ENCODE results near the gene PLXNA4. TPM values are rescaled to one million over a fixed set of nuclear protein-coding genes. Genes with fewer than 3 reads are reported as not detected.

Gene PLXNA4
- total RNA-seq, 2 donors from 2014 or later = 0.41 to 2.8 TPM

GRCh38 chr7:132226046-132226956, 350.0 kb downstream of the PLXNA4 start:
- peak overlapping the region; percentile 71 to 74 for H3K27ac ChIP-seq
- peaks cover 7% of the 10 kb centered on the region for H3K4me1 ChIP-seq (replicated peaks)
- H3K9me3 ChIP-seq = no peaks in the 10 kb centered on the region
- no peak for DNase-seq (ENCODE audit: low spot score)
- intact Hi-C loops (cut with DNase I) = no loop called here
- H3K27me3 ChIP-seq (replicated peaks; ENCODE audit: insufficient read depth) = no peaks in the 10 kb centered on the region
- no peak overlapping the region for H3K4me3 ChIP-seq
- H3K36me3 ChIP-seq = no peaks in the 10 kb centered on the region
- WGBS = 81% methylated on average over 11 of the region's 11 CpGs
- TF ChIP-seq POLR2A (IDR thresholded peaks at IDR 0.05) = no peak
- no peak for TF ChIP-seq CTCF (IDR thresholded peaks at IDR 0.05)
- no peak for TF ChIP-seq POLR2AphosphoS5 (IDR thresholded peaks at IDR 0.05)

GRCh38 chr7:132225216-132226030, 350.8 kb downstream of the PLXNA4 start:
- intact Hi-C loops (cut with DNase I) = no loop called here
- 51% methylated on average over 8 of the region's 8 CpGs for WGBS
- H3K27ac ChIP-seq = peak overlapping the region; percentile 71 to 74
- no peaks in the 10 kb centered on the region for H3K36me3 ChIP-seq
- H3K27me3 ChIP-seq (replicated peaks; ENCODE audit: insufficient read depth) = no peaks in the 10 kb centered on the region
- H3K4me3 ChIP-seq = no peak overlapping the region
- TF ChIP-seq POLR2A (IDR thresholded peaks at IDR 0.05) = no peak
- peak in 1 of 4 experiments; percentile 45 for TF ChIP-seq CTCF (IDR thresholded peaks at IDR 0.05)
- peak; percentile 89 for TF ChIP-seq POLR2AphosphoS5 (IDR thresholded peaks at IDR 0.05)
- peaks cover 7% of the 10 kb centered on the region for H3K4me1 ChIP-seq (replicated peaks)
- DNase-seq (ENCODE audit: low spot score) = peak; percentile 84
- H3K9me3 ChIP-seq = no peaks in the 10 kb centered on the region

- Histone ChIP-seq H3K4me1 (replicated peaks) (peaks cover 7% of the 10 kb centered on the region), H3K36me3 (no peaks in the 10 kb centered on the region), H3K9me3 (no peaks in the 10 kb centered on the region), H3K4me3 (no peak overlapping the region), H3K27ac (no peak overlapping the region), H3K27me3 (replicated peaks; ENCODE audit: insufficient read depth) (no peaks in the 10 kb centered on the region)
- intact Hi-C loops (cut with DNase I) = no loop called here
- TF ChIP-seq CTCF (IDR thresholded peaks at IDR 0.05) (no peak), POLR2A (IDR thresholded peaks at IDR 0.05) (no peak), POLR2AphosphoS5 (IDR thresholded peaks at IDR 0.05) (no peak)
- no peak for DNase-seq (ENCODE audit: low spot score)
Measured at GRCh38 chr7:132221356-132221755, 354.9 kb downstream of the PLXNA4 start.

GRCh38 chr7:132220060-132220459, 356.2 kb downstream of the PLXNA4 start:
- H3K9me3 ChIP-seq = no peaks in the 10 kb centered on the region
- 100% methylated on average over 1 of the region's 1 CpG for WGBS
- intact Hi-C loops (cut with DNase I) = no loop called here
- no peaks in the 10 kb centered on the region for H3K36me3 ChIP-seq
- DNase-seq (ENCODE audit: low spot score) = no peak
- TF ChIP-seq POLR2A (IDR thresholded peaks at IDR 0.05) (no peak), POLR2AphosphoS5 (IDR thresholded peaks at IDR 0.05) (no peak), CTCF (IDR thresholded peaks at IDR 0.05) (no peak)
- H3K4me1 ChIP-seq (replicated peaks) = peaks cover 7% of the 10 kb centered on the region
- no peak overlapping the region for H3K27ac ChIP-seq
- no peak overlapping the region for H3K4me3 ChIP-seq
- H3K27me3 ChIP-seq (replicated peaks; ENCODE audit: insufficient read depth) = no peaks in the 10 kb centered on the region

Measured in prostate gland (tissue), 2 donors.